Ecto neural progenitor cell (in vitro differentiated cells): ENCODE results near the gene PLA2G4A.
"Not testable (repeated sequence)": the region's sequence is repeated elsewhere in the genome, so short reads cannot be mapped to it uniquely, and the experiment has no call there.

Experiments
- DNase-seq: peaks from one replicate; pipeline ENCODE4 v3.0.0-alpha.2; 2018; ENCODE audit warnings: low spot score

Gene PLA2G4A

DNA sequence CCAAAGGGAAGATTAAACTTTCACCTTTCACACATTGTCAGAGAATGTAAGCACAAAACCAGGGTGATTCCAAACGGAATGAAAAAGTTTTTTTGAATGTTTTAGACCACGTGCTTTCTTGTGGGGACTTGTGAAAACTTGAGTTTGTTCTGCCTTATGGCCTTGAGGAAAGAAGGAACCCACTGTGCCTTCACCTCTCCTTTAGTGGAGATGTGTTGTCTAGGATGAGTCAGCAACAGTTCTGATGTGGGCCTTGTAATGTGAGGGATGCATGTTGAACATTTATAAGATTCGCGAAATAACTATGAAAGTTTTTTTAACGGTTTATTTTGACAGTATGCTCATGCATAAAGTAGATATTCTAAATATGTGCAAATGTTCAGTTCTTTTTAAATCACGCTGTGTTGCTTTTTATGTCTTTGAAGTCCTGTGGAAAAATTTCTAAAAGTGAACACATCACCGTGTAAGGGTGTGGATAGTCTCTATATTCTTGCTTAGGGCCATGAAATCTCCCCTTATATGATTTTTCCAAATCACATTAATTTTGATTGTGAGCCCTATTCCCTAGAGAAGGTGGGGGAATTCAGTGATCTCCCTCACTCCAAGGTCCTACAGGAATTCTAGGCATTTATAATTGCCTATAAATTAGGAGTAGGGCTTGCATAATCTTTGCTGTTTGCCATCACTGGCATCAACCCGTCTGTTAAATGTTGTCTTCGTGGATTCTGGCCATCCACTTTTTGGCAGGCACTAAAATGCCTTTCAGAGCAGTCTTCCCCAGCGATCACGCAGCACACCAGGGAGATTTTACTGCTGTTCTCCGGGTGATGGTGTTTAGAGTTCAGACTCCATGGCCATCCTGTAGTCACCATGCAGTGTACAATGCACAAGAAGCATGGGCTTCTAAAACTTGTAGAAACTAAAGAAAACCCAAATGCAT lies 47.4 kb downstream of the PLA2G4A start:
- DNase-seq, result no peak

DNA sequence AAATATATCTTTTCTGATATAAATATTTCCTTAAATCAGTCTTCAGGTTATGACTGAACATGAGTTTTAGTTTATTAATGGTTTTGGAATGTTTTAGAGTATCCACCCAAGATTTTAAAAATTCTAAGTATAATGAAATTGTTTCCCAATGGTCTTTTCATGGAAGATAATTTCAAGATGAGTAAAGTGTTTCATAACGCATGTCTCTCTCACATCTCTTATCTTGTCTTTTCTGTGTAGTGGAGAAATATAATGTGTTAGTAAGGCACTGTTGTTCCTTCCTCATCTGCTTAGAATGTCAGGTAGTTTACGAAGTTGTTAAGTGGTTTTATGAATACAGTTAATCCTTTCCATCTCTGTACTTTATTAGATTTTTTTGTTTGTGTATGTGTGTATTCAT lies 49.6 kb downstream of the PLA2G4A start:
- no peak for DNase-seq

DNA sequence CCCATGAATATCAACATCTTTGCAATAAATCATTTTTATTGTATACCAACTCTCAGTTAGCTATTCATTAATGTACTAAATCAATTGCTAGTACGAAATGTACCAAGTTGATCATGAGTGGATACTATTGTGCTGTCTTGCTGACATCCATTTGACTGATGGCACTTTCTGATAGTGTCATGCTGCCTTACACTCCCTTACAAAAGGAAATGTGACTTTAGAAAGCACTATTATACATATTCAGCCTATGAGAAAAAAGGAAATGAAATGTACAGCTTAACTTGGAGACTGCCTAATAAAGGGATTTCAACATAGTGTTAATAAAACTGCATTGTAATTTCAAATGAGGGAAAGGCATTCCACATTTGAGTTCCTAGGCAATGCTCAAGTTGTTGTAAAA lies 52.2 kb downstream of the PLA2G4A start:
- DNase-seq, result no peak

DNA sequence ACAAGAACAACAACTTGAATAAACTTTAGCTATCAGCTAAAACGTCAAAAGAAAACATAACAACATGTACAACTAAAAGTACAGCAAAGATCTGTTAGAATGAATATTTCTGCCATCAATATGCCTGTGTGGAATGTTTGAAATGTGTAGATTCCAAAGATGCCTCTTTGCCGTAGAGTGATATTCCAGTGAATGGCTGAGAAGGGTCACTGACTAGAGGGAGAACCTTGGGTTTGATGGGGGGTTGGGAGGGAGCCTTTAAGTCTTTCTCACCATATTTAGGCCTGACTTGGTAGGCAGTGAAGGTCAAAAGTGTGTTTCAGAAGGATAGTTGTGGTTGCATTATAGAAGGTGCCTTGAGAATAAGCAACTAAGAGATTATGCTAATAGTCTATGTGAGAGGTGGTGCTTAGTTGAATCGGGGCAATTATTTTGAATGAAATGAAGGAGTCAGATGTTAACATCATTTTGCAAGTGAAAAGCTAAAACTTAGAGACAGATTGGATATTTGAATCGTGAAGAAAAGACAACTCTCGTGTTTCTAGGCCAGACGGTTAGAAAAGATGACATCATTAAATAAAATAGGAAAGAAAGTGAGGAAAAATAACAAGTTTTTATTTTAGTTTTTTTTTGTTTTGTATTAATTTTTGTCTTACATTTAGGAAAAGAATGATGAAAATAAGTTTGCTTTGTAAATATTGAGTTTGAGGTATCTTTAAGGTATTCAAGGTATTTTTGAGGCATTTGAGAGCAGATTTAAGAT lies 53.8 kb downstream of the PLA2G4A start:
- no peak for DNase-seq

DNA sequence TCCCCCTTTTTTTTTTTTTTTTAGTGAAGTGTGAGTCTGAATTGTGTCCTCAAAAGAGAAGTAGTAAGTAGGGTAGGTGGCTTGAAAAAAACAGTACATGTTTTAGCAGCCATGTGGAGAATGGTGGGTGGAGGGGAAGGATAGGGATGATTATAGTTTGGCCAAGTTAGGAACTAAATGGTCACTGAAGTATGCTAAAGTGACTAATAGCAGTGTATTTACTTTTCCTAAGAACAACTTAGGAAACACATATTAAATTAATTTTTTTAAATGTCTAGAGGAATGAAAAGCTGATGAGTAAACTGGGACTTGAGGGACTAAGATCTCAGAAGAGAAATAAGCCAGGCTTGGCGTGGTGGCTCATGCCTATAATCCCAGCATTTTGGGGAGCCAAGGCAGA lies 55.5 kb downstream of the PLA2G4A start:
- no peak for DNase-seq

DNA sequence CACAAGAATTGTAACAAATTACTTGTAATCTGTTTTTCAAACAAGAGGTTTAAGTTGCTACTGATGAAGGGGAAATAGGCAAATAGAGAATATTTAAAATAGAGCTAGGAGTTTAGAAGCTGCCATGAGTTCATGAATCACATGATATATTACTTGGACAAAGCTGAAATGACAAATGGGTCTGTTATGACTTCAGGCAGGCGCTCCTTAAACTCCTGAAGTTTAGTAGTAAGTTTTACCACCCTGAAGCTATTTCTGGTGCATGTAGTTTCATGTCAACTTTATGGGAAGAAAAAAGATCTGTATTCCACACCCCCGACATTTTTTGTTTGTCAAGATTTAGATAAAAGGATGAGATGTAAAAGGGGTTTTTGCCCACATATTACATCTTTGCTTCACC lies 58.5 kb downstream of the PLA2G4A start:
- DNase-seq, result no peak

DNA sequence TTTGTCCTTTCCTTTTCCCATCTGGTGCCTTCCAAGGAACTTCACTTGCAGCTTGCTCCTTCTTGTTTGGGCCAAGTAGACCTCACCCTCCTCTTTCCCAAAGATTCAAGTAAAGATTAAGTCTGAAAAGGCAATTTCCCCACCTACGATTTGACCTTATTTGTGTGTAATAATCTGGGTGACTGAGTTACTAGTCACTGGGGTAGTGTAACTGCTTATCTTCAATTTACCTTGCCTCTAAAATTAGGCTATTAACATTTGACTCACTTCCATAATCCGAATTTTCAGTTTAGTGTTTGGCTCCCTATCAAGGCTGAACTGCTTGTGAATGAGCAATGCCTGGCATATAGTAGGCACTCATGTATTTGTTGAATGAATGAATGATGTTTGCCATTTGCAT lies 59.6 kb downstream of the PLA2G4A start:
- DNase-seq, result no peak

DNA sequence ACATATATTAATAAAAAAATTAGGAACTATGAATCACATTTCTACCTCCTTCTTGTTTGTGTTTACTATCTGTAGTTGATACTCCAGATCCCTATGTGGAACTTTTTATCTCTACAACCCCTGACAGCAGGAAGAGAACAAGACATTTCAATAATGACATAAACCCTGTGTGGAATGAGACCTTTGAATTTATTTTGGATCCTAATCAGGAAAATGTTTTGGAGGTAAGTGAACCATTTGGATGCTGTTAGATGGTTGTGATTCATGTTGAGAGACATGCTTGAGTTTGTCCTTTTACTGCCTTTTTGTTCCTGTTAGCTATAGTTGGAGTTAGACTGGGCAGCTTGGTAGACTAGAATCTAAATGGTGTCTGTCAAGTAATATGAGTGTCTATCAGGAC lies 64.2 kb downstream of the PLA2G4A start:
- no peak for DNase-seq

DNA sequence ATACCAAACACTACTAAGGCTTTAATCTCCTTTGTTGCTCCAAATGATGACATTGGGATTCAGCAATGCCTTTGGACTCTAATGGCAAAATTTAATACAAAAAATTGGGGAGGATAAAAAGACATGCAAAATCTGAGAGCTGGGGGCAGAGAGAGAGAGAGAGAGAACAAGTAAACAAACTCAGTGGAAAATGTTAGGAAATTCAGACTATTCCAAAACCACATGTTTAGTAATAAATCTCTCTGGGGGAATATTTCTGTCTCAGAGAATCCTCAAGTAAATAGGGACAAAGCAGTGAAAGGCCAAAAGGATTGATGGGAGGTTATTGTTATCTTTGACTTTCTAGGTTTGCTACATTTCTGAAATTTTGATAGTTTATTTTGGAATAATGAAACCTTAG lies 65.7 kb downstream of the PLA2G4A start:
- no peak for DNase-seq

DNA sequence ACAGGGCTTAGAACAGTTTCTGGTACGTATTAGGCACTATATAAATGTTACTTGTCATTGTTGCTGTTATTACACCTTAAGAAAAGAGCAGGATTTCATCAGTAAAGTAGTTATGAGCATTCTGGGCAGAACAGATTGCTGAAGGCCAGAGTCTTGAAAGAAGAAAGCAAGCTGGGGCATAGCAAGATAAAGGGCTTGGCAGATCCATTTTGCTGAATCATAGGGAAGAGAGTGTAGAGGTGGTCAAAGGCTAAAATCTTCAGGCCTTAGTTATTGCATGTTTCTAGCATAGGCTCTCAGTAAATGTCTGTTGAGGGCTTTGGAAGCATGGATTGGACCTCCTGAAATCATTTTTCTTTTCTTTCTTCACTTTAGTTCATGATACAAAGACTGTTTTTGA lies 67.5 kb downstream of the PLA2G4A start:
- DNase-seq, result no peak

DNA sequence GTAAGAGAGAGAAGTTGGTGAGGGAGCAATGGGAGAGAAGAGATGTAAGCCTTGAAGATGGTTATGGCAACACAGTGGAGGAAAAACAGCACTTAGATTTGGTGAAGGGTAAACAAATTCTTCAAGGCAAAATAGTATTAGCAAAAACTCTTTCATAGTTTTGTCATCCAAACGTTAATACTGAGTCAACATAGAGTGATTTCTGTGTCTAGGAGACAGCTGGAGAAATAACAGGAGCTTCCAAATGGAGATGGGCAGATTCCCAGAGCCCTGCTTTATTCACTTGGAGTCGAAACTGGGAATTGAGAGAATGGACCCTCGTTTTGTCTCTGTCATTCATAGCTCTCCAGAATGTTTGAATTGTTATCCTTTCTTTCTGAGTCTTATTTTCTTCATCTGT lies 68.3 kb downstream of the PLA2G4A start:
- no peak for DNase-seq

DNA sequence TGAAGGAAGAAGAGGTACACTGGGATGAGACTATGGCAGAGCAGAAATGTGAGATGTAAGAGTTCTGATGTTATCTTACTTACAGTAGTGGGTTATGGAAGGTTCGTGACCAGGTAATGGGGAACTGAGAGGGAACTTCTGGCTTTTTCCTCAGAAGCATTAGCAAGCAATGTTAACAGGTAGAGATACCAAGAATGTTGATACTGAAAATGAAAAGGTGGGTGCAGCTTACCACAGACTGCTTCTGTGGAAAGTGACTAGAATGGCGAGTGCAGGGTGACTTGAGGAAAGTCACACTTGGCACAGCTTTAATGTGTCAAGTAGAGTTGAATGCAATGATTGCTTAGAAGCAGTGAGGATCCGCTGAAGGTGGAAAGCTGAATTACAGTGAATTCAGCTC lies 70.8 kb downstream of the PLA2G4A start:
- DNase-seq, result no peak

DNA sequence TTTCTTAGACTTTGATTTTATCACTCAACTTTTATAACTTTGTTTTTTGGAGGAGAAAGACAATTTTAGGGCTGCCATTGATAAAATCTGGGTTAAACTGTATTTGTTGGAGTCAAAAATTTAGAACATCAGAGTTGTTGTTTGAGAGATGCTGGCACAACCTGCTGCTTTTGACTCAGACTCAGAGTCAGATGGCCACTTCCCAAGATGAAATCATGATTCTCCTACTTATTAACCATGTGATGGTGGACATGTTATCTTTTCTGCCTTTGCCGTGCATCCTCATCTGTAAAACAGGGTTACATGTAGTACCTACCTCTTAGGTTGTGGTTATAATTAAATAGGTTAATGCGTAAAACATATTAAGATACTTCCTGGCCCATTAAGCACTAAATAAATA lies 71.2 kb downstream of the PLA2G4A start:
- DNase-seq, result no peak

DNA sequence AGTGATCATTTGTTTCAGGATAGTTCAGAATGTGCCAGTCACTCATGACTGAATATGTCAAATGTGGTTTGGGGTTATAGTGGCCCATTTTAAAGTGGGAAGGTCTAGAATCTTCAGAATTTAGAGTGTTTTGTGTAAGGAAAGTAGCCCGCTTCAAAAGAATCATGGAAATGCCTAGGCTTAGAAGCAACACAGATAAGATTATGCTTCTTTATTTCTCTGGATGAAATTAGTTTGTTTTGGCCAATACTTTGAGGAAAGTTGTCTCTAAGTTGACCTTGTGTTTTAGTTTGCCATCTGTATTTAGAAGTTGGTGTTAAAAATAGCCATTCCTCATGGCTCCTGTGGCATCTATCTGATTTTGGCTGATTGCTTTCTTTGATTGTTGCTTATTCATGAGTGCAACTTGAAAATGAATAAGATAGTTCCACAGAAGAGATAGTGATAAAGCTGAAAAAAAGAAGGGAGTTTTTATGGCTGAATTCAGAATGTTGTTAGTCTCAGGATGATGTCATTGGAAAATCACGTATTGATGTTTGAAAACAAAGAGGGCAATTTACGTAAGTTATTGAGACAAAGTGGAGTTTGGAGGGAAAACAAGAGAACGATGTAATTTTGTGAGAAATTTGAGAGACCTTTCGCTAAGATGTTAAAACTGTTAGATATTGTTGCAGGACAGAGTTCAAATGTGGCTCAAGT lies 71.9 kb downstream of the PLA2G4A start:
- DNase-seq, result no peak

DNA sequence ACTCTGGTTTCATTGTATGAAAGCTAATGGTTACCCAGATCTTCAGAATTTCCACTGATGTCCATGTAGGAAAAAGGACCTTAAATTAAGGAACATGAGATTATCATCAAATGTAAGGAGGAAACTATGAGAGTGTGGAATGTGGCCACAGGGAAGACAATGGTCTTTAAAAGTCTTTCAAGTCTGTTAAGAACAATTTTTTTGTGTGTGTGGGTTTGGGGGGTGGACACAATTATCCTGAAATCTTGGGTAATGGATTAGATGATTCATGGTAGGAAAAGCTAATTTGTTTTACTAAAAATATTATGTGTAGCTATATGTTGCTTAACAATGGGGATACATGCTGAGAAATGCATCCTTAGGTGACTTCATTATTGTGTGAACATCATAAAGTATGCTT lies 72.9 kb downstream of the PLA2G4A start:
- no peak for DNase-seq

DNA sequence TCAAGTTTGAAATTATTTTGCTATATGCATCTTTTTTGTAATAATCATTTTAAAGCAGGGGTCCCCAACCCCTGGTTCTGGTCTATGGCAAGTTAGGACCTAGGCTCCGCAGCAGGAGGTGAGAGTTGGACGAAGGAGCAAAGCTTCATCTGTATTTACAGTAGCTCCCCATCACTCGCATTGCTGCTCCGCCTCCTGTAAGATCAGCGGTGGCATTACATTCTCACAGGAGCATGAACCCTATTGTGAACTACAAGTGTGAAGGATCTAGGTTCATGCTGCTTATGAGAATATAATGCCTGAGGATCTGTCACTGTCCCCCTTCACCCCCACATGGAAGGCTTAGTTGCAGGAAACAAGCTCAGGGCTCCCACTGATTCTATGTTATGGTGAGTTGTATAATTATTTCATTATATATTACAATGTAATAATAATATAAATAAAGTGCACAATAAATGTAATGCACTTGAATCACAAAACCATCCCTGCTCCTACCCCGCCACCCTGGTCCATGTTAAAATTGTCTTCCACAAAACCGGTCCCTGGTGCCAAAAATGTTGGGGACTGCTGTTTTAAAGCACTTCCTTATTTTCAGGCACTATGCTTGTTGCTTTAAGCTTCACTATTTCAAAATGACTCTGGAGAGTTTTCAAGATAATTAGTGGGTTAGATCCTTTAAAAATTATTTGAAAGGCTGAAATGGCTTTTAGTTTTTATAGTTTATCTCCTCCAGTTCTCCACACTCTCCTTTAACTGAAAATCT lies 74.8 kb downstream of the PLA2G4A start:
- no peak for DNase-seq

DNA sequence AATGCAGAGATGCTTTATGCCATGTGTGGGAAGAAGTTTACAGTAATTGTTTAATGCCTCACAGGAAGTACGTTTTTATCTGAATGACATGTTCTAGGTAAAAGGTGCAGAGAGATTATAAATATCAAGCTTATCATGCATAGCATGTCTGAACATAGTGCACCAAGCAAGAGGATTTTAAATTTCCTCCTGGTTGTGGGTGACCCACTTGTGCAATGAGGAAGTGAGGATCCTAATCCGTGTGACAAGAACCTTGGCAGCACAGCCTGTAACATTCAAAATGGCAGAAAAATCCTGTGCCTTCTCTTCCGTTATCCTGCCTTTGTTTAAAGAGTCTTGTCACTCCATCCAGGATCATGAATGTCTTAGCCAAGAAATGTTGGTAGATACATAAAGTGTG lies 75.6 kb downstream of the PLA2G4A start:
- no peak for DNase-seq

DNA sequence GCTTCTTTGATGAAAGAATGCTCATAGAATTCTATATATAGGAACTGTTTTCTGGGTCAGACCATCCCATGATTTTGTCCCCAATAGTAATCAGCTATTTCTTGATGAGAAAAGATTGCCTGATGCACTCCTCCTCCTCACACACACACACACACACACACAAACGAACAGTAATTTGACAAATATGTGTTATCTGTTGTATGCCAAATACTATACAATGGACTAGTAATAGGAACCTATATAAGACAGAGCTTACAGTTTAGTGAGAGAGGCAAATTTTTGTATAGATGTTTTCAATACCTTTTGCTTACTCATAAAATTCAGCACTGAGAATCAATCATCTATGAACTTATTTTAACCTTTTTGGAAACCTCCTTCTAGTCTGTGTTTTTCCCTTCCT lies 76.8 kb downstream of the PLA2G4A start:
- no peak for DNase-seq

DNA sequence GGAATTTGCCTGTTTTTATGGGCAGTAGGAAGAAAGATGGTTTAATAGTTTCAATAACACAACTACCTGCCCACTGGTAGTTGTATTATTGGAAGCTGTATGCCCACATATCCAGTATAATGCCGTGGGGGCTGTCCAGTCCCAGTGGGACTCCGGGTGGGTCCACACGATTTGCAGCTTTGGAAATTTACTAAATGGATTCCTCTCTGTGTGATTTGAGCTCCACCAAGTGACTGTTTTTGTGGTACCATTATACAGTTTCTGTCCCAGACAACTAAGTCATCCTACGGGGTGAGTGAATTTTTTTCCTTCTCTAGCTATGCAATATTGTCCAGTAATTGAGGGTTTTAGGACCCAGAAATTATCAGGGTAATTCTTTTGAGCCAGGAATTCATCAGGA lies 86.8 kb downstream of the PLA2G4A start:
- DNase-seq, result no peak

DNA sequence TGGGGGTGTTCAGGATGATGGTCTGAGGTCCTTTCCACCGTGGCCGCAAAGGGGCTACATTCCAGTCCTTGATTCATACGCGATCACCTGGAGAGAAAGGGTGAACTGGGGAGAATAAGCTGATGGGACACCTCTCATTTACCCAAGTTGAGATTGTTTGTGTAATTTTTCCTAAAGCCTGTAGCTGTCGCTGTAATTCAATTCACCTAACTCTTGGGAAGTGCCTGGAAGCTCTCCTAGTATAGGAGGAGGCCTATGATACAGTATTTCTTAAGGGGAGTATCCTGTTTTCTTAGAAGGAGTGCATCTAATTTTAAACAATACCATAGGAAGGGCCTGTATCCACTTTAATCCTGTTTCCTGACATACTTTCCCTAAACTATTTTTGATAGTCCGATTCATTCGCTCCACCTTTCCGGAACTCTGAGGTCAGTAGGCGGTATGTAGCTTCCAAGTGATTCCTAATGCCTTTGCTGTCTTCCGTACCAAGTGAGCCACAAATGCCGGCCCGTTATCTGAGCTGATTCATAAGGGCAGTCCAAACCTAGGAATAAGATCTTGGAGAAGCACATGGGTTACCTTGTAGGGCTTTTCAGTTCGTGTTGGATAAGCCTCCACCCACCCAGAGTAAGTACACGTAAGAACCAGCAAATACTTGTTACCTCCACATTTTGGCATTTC lies 88.5 kb downstream of the PLA2G4A start:
- DNase-seq, result not testable (repeated sequence)

DNA sequence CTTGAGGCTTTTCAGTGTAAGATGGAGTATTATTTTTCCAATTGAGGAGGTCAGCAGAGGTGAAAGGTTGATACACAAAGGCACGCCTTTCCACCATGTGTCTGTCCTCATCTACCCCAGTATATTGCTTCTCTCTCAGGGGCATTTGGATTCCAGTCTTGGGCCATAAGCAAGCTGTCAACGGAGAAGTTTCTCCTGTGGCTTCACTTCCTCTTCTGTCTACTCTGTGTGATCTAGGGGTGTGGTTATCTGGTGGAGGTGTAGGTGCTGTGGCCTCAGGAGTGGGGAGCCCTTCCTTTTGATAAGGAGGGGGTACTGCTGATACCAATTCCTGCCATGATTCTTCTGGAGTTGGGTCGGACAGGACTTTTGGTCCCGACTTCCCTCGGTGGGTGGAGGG lies 92.6 kb downstream of the PLA2G4A start:
- DNase-seq, result not testable (repeated sequence)
